ENCODE data around the gene MEGF6.

The MEGF6 gene

DNA sequence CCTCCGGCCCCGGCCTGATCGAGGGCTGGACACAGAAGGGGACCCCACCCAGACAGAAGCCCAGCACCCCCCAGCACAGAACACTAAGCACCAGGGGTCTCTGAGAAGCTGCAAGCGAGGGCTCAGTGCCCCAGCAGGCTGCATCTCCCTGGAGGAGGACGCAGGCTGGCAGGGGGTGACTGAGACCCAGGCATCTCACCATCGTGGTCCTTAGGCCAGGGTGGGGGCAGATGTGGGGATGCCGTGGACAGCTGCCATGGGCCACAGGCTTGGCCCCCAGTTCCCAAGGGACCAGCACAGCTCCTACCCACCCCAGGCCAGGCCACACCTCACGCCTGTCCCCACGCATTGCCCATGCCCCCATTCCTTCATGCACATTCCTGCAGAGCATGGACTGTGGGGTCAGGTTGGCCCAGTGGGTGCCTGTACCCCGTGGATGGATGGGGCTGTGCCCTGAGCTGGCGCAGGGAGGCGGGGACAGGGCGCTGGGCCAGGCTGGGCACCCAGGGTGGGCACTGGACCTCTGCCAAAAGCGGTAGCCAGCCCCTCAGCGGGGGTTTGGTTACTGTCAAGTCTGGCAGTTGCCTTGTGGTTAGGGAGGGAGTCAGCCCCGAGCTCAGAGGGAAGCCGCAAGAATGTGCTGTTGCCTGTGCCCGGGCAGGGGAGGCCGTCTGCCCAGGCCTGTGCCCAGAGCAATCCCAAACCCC, 95.4 kb downstream of the MEGF6 start:
- DNase-seq: no peak

GRCh38 chr1:3515272-3515671, 96.0 kb downstream of the MEGF6 start:
- no peak for DNase-seq

- no peak for DNase-seq
Observed at GRCh38 chr1:3514404-3514803, 96.9 kb downstream of the MEGF6 start.

- DNase-seq: no peak
Observed at GRCh38 chr1:3511856-3512255, 99.5 kb downstream of the MEGF6 start.

GRCh38 chr1:3511306-3511705, 100.0 kb downstream of the MEGF6 start:
- no peak for DNase-seq

GRCh38 chr1:3510956-3511250, 100.4 kb downstream of the MEGF6 start:
- DNase-seq: no peak

- DNase-seq: no peak
Observed at GRCh38 chr1:3510136-3510955, 101.0 kb downstream of the MEGF6 start.

DNA sequence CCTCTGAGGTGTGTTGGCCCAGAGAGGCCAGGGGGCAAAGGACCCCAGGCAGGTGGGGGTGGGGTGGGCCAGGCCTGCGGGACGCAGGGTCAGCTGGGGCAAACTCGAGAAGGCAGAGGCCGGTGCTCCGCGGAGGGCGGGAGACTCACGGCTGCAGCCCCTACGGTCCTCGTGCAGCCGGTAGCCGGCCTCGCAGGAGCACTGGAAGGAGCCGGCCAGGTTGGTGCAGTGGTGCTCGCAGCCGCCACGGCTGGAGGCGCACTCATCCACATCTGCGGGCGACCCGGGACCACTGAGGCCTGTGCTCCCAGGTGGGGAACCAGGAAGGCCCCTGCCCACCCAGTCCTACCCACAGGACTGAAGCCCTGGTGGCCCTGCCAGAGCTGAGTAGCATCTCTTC, 101.6 kb downstream of the MEGF6 start:
- DNase-seq: no peak

- no peak for DNase-seq
Observed at GRCh38 chr1:3508757-3509415, 102.4 kb downstream of the MEGF6 start.

DNA sequence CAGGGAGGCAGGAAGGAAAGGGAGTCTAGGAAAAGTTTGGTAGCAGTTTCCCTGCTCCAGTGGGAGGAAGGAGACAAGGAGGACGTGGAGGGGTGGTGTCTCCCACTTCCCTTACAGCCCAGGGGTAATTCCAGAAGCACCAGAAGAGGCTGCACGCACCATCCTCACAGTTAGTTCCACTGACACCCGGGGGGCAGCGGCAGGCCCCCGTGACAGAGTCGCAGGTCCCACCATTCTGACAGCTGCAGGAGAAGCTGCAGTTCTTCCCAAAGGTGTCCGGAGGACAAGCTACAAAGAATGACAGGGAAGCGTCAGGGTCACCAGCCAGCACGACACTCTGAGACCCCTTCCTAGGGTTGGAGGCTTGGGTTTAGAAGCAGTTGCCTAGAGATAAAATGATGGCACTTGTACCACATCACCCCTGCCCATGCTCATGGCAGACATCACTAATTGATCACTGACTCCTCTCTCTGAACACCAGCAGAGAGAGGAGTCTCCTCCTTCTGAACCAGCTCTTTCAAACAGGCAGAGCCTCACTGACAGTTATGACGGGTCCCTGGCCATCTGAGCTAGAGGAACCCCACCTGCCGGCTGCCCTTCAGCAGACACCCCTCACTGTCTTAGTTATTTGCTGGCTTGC, 103.6 kb downstream of the MEGF6 start:
- no peak for DNase-seq

DNA sequence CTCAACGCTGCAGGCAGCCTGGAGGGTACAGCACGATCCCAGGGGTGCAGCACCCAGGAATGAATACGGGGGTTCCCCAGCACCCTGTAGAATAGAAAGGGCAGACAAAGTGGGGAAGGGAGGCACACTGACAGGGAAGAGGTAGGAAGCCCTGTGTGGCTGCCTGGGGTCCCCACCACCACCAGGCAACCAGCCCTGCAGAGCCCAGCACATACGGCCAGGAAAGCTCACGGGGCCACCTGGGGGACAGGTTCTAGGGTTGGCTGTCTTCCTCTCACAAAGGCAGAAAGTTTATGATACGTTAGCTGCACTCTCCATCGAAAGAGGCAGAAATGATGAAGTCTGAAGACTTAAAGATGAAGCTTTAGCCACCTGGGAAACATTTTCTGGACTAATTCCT, 104.4 kb downstream of the MEGF6 start:
- no peak for DNase-seq

DNA sequence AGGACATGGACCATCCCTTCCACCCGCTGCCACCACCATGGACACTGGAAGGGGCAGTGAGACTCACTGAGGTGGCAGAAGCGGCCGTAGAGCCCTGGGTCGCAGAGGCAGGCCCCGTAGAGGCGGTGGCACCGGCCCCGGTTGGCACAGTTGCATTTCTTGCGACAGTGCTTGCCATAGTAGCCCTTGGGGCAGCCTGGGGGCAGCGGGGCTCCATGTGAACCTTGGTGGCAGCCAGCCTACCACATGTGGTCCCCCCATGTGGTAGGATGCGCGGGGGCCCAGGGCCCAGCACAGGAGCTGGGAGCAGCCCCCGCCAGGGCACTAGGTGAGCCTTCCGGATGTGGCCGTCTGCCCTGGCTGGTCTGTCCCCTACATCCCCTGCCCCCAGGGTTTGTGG, 105.3 kb downstream of the MEGF6 start:
- DNase-seq: no peak

- no peak for DNase-seq
Observed at GRCh38 chr1:3505161-3505560, 106.1 kb downstream of the MEGF6 start.

DNA sequence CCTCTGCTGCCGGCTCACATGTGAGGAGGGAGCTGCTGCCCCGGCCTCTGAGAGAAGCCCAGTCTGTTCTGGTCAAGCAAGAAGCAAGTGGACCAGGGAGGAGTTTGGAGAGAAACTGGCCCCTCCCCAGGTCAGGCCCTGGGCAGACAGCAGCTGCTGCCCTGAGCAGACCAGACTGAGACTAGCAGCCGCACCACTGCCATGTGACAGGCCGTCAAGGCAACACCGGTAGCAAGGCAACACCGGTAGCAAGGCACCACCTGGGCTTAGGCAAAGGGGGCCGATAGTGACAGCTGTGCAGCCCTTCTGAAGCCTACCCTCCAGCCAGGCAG, 106.5 kb downstream of the MEGF6 start:
- DNase-seq: no peak

DNA sequence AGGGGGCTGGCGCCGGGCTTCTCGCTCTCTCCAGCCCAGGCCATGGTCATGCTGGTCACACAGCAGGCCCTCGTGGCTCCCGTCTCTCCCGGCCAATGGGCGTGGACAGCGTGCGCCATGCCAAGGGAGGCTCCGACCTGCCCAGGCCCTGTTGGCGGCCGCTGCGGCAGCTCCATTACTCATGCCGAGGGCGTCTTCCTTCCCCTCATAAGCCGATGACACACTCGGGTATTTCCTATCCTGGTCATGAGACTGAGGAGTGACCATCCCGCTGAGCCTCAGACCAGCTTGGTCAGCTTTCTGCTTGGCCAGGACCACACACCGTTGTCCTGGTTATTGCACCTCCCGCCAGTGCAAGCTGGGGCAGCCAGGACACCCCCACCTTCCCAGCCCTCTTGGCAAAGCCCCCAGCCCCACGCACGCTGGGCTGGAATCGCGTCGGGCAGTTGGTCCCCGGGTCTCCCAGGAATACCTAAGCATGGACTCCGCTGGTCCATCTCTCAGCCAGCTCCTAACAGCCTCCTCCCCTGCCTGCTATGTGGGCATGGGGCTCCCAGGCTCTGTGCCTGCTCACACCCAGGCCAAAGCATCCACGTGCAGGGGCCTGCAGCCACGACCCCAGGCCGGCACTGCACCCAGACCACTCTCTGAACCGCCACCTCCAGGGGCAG, 107.0 kb downstream of the MEGF6 start:
- peak; percentile 50 for DNase-seq

GRCh38 chr1:3503525-3503886, 107.8 kb downstream of the MEGF6 start:
- no peak for DNase-seq

DNA sequence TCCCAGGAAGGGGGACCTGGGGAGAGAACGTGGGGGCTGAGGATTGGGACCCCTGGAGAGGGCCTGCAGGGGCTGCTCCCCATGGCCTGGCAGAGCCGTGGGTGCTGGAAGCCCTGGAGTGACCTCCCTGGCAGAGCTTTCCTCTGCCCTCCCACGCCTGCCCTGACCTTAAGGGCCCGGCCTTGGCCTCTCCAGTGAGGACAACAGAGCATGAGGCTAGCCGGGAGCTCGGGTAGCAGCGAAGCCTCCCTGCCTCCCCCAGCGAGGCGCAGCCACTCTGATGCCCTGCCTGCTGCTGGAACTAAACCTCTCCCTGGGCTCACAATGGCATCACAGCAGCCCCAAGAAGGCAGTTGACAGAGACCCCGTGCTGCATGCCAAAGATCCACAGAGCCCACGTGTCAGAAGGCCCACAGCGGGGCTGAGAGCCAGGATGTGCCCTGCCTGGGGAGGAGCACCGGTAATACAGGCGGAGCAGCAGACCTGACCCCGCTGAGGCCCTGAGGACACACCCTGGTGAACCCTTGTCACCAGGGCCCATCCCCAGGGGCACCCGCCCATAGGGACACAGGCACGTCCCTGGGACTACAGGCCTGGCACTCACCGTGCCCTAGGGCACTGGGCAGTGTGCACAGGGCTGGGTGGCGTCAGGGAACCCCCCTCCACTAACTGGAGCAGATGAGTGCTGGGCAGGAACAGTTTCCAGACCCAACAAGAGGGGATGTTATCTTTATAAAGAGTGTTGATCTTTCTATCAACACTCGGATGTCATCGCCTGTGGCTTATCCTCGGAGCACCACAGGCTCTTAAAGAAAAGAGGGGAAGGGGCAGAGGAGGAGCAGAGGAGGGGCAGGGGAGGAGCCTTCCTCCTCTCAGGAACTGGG, 108.4 kb downstream of the MEGF6 start:
- no peak for DNase-seq

GRCh38 chr1:3501856-3502640, 109.3 kb downstream of the MEGF6 start:
- no peak for DNase-seq

DNA sequence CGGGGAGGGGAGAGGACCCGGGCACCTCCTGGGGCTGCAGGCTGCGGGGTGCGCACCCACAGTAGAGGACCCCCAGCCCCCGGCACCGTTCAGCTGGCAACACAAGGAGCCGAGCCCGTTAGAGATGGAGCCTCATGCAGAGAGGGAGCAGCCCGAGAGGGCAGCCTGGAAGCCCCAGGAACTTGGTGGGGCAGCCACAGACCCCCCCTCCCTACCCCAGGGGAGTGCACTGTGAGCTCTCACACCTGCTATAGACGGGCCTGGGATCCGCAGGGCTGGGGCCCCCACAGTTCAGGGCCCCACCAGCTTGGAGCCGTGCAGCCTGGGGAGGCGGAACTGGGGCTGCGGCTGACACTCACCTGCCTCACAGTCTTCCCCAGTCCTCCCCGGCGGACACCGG, 109.9 kb downstream of the MEGF6 start:
- DNase-seq: no peak

DNA sequence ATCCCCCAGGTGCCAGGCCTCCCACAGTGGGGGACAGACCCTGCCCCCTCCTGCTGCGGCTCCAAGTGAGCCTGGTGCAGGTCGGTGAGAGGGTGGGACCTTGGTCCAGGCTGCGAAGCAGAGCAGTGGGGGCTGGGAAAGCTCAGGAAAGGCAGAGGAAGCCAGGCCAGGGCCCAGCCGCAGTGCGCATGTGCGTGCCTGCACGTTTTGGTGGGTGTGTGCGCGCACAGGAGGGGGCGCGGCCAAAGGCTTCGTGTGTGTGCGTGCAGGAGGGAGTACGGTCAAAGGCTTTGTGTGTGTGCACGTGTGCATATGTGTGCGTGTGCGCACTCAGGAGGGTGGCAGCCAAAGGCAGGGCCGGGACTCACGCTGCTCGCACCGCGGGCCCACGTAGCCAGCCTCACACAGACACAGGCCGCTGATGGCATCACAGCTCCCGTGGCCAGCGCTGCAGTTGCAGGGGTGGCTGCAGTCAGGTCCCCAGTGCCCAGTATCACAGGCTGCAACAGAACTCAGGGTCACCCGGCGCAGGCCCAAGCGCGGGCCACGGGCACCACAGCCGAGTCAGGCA, 111.0 kb downstream of the MEGF6 start:
- DNase-seq: no peak

- no peak for DNase-seq
Observed at GRCh38 chr1:3499611-3500010, 111.7 kb downstream of the MEGF6 start.

All from suppressor macrophage treated with lipopolysaccharide for 4 hours (primary cell).